Testis (tissue), 3 donors: ENCODE measurements around the gene NUP85. TPM values are rescaled to one million over a fixed set of nuclear protein-coding genes. Genes with fewer than 3 reads are reported as not detected.

ENCODE experiments used
- DNase-seq: peaks from one replicate; pipeline ENCODE4 v3.0.0-alpha.2; 2019
- H3K27ac ChIP-seq, 2 donors: fragments of 200-600 bp; sonication (generic); one replicate each; pipeline ENCODE4 v1.5.1; 2019
- H3K27me3 ChIP-seq: fragments of 200-600 bp; sonication (generic); one replicate; pipeline ENCODE4 v1.5.1; 2019
- H3K36me3 ChIP-seq: fragments of 200-600 bp; sonication (generic); one replicate; pipeline ENCODE4 v1.5.1; 2017; ENCODE audit warnings: low read depth; ENCODE audit errors: missing control alignments
- H3K4me1 ChIP-seq: fragments of 200-600 bp; sonication (generic); one replicate; pipeline ENCODE4 v1.5.1; 2019
- H3K4me3 ChIP-seq, 2 donors: fragments of 200-600 bp; sonication (generic); one replicate each; pipeline ENCODE4 v1.5.1; 2017 to 2019
- H3K9me3 ChIP-seq: fragments of 200-600 bp; sonication (generic); one replicate; pipeline ENCODE4 v1.5.1; 2017
- CTCF ChIP-seq, 3 experiments: fragments of 450-650 bp in 2 of 3; fragments of 200-600 bp in 1 of 3; sonication (generic) in 1 of 3; IDR thresholded peaks; one replicate each; pipeline ENCODE4 v1.5.1; 2016 to 2019; ENCODE audit warnings: antibody characterized with exemption in 3 of 3, mild to moderate bottlenecking in 2 of 3, moderate library complexity in 1 of 3
- POLR2A ChIP-seq: fragments of 450-650 bp; IDR thresholded peaks from one replicate; pipeline ENCODE4 v1.6.1; 2017; ENCODE audit warnings: antibody characterized with exemption, mild to moderate bottlenecking, moderate library complexity
- WGBS, 2 donors: methylation state at CpG; one replicate each; pipeline ENCODE4 v1.1.5; 2018; 5-methylcytosine and 5-hydroxymethylcytosine counted together
- intact Hi-C: fragments of 100-400 bp; cut with DNase I; formaldehyde crosslinking; loops from one replicate; pipeline ENCODE4 v1.15.1; 2023; ENCODE audit warnings: low total_unique reads
- polyA plus RNA-seq: library from polyadenylated mRNA; stranded (reverse); fragments of 350-450 nt; fragmentation: Illumina TruSeq; extraction: RNeasy Lipid Tissue Mini Kit (QIAGEN cat#74804); gene quantifications from one replicate; pipeline ENCODE4 v1.2.3, GENCODE V29; 2014; ENCODE audit warnings: low read depth, low replicate concordance; ENCODE audit not compliant: insufficient read depth
- total RNA-seq, 2 donors: library from RNA; depleted of rRNA; stranded (reverse); fragments of >200 nt; gene quantifications; one replicate each; pipeline ENCODE4 v1.2.3, GENCODE V29; 2016

The NUP85 gene
- total and polyA plus RNA-seq, 3 donors from 2014 or later: 52.6 to 76.1 (median 57.8) TPM

- H3K4me3 ChIP-seq: peak overlapping the region; percentile 94 to 100
- WGBS, 2 donors: 3% methylated on average over 14 to 31 of the region's 31 CpGs
- TF ChIP-seq POLR2A: no peak
- H3K9me3 ChIP-seq: no peaks in the 10 kb centered on the region
- intact Hi-C loops: no loop called here
- H3K36me3 ChIP-seq: no peaks in the 10 kb centered on the region
- no peaks in the 10 kb centered on the region for H3K27me3 ChIP-seq
- peak overlapping the region; percentile 83 to 99 for H3K27ac ChIP-seq
- peaks cover 15% of the 10 kb centered on the region for H3K4me1 ChIP-seq
- no peak for DNase-seq
Observed at GRCh38 chr17:75260641-75261335, 55.3 kb downstream of the NUP85 start.

- 0 to 1% methylated on average over 17 to 68 of the region's 69 CpGs for WGBS, 2 donors
- peak; percentile 97 for DNase-seq
- Histone ChIP-seq H3K4me3 (peak within 1 kb of the TSS; percentile 94 to 100), H3K27ac (peak within 1 kb of the TSS; percentile 83 to 99), H3K4me1 (peaks cover 15% of the 10 kb centered on the region), H3K36me3 (no peaks in the 10 kb centered on the region), H3K9me3 (no peaks in the 10 kb centered on the region), H3K27me3 (no peaks in the 10 kb centered on the region)
- TF ChIP-seq CTCF (IDR thresholded peaks at IDR 0.05): peak in 1 of 3 experiments; percentile 17
- no peak for TF ChIP-seq POLR2A
- intact Hi-C loops: no loop called here
Observed at GRCh38 chr17:75261336-75262111, 56.0 kb downstream of the NUP85 start, which contains the start of the genes GGA3 and MRPS7. GGA3 (minus strand) TSS chr17:75261606; CDS start chr17:75261587, 19 bp downstream. MRPS7 (plus strand) TSS chr17:75261879; CDS start chr17:75261901, 22 bp downstream.

- no peak for TF ChIP-seq POLR2A
- TF ChIP-seq CTCF (IDR thresholded peaks at IDR 0.05): no peak
- Histone ChIP-seq H3K4me1 (peaks cover 15% of the 10 kb centered on the region), H3K27ac (peak overlapping the region; percentile 83 to 99), H3K27me3 (no peaks in the 10 kb centered on the region), H3K4me3 (peak overlapping the region; percentile 94 to 100), H3K9me3 (no peaks in the 10 kb centered on the region), H3K36me3 (no peaks in the 10 kb centered on the region)
- intact Hi-C loops: no loop called here
- DNase-seq: no peak
- WGBS, 2 donors: 1 to 3% methylated on average over 8 to 23 of the region's 23 CpGs
Observed at GRCh38 chr17:75262112-75262606, 56.7 kb downstream of the NUP85 start.

GRCh38 chr17:75263055-75263454 lies 57.6 kb downstream of the NUP85 start:
- WGBS, 2 donors: 88 to 95% methylated on average over 4 of the region's 4 CpGs
- Histone ChIP-seq H3K4me1 (peaks cover 15% of the 10 kb centered on the region), H3K27me3 (no peaks in the 10 kb centered on the region), H3K27ac (no peak overlapping the region), H3K4me3 (no peak overlapping the region), H3K36me3 (no peaks in the 10 kb centered on the region), H3K9me3 (no peaks in the 10 kb centered on the region)
- intact Hi-C loops: no loop called here
- TF ChIP-seq POLR2A: no peak
- TF ChIP-seq CTCF (IDR thresholded peaks at IDR 0.05): no peak
- DNase-seq: no peak
